ENCODE measurements around the gene SUPT5H. TPM values are rescaled to one million over a fixed set of nuclear protein-coding genes. Genes with fewer than 3 reads are reported as not detected.

SUPT5H gene
- total RNA-seq, 2 experiments from 2014 or later = 144 to 150 TPM

DNA sequence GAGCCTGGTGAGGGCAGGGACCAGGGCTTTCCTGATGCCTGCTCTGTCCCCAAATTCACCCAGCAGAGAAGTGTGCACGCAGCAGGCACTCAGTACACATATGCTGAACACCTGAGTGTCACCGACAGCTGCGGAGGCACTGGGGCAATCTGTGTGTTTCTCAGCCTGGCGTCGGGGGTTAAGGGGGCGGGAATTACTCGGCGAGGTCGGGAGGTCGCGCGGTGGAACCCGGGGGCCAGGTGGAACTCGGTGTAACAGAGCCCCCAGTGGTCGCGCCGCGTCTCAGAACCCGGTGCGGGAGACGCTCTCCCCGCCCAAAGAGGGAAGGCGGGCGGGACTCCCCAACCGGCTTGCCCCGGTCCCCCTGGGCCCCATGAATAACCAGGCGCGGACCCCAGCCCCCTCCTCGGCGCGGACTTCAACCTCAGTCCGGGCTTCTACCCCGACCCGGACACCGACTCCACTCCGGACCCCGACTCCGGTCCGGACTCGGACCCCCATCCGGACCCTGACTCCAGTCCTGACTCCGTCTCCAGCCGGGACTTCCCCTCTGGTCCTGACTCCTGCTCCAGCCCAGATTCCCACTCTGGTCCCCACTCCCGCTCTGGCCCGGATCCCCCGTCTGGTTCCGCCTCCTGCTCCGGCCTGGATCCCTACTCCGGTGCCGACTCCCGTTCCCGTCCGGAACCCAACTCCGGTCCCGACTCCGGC is 69.6 kb downstream of the SUPT5H start, which contains the start of gene SELENOV:
SELENOV (plus strand) TSS at position 300 of the 711 bp plus-strand sequence; CDS start at position 374, 74 bp downstream.
- Mint-ChIP-seq H3K36me3 (ENCODE audit: low read depth) (peaks cover 2% of the 10 kb centered on the region), H3K4me3 (peak within 1 kb of the TSS; percentile 32), H3K27me3 (peaks cover 57% of the 10 kb centered on the region), H3K27ac (no peak within 1 kb of the TSS), H3K9me3 (no peaks in the 10 kb centered on the region), H3K4me1 (peaks cover 9% of the 10 kb centered on the region)
- CTCF ChIA-PET = interaction anchor here (1.1 to 2.5 kb wide), 3 partner anchors 12 to 40 kb away, joined by 3 to 11 read pairs (median 6); partner anchors contain the start of gene EID2B
- DNase-seq = no peak
- POLR2A ChIA-PET = no interaction called here

DNA sequence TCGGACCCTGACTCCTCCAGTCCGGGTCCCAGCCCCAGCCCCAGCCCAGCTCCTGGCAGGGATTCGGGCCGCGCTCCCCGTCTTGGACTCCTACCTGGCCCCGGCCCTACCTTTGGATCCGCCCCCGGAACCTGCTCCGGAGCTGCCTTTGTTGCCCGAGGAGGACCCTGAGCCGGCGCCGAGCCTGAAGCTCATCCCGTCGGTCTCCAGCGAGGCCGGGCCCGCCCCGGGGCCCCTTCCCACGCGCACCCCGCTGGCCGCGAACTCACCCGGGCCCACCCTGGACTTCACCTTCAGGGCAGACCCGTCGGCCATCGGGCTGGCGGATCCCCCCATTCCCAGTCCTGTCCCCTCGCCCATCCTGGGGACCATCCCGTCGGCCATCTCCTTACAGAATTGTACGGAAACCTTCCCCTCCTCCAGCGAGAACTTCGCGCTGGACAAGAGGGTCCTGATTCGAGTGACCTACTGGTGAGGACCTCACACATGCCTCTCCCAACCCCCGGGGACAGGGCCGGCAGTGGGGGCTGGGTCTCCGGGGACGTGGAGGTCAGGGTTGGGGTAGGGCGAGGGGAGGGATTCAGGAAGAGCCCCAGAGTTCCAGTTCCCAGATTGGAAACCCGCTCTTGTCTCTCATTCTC is 70.3 kb downstream of the SUPT5H start:
- peaks cover 2% of the 10 kb centered on the region for H3K36me3 Mint-ChIP-seq (ENCODE audit: low read depth)
- no peak for DNase-seq

DNA sequence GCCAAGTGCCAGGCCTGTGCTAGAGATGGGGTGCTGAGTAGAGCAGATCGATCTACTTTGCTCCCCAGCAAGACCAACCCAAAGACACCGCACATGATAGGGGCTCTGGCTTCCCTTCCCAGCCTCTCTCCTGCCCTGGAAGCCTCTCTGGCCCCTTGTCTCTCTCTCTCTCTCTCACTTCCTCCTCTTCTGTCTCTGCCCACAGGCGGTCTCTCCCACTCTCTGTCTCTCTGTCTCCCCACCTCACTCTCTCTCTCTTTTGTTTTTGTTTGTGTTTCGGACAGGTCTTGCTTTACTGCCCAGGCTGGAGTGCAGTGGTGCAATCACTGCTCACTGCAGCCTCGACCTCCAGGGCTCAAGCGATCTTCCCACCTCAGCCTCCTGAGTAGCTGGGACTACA is 70.9 kb downstream of the SUPT5H start:
- ChIA-PET POLR2A (no interaction called here), CTCF (interaction anchor here (1.1 to 1.4 kb wide), 2 partner anchors 16 to 42 kb away, joined by 3 to 6 read pairs; partner anchors contain the start of gene EID2B)
- Mint-ChIP-seq H3K27me3 (peaks cover 57% of the 10 kb centered on the region), H3K4me1 (peaks cover 9% of the 10 kb centered on the region), H3K27ac (no peak overlapping the region), H3K36me3 (ENCODE audit: low read depth) (peaks cover 2% of the 10 kb centered on the region), H3K4me3 (peak overlapping the region; percentile 20), H3K9me3 (no peaks in the 10 kb centered on the region)
- no peak for DNase-seq

More for the DNA sequence above, 70.3 kb downstream of the SUPT5H start:
- no peaks in the 10 kb centered on the region for H3K9me3 Mint-ChIP-seq
- ChIA-PET POLR2A (no interaction called here), CTCF (interaction anchor here (1.1 to 1.4 kb wide), 2 partner anchors 17 to 41 kb away, joined by 3 to 6 read pairs; partner anchors contain the start of gene EID2B)
- peak overlapping the region; percentile 20 for H3K4me3 Mint-ChIP-seq
- no peak overlapping the region for H3K27ac Mint-ChIP-seq
- peaks cover 57% of the 10 kb centered on the region for H3K27me3 Mint-ChIP-seq
- H3K4me1 Mint-ChIP-seq = peaks cover 9% of the 10 kb centered on the region

- H3K27me3 Mint-ChIP-seq = peaks cover 55% of the 10 kb centered on the region
- CTCF ChIA-PET = interaction anchor here (0.6 to 1.8 kb wide), 2 partner anchors 15 to 239 kb away, joined by 4 to 6 read pairs; no protein-coding TSS in a partner anchor
- DNase-seq = no peak
Measured at GRCh38 chr19:39517432-39517831, 72.0 kb downstream of the SUPT5H start.

DNA sequence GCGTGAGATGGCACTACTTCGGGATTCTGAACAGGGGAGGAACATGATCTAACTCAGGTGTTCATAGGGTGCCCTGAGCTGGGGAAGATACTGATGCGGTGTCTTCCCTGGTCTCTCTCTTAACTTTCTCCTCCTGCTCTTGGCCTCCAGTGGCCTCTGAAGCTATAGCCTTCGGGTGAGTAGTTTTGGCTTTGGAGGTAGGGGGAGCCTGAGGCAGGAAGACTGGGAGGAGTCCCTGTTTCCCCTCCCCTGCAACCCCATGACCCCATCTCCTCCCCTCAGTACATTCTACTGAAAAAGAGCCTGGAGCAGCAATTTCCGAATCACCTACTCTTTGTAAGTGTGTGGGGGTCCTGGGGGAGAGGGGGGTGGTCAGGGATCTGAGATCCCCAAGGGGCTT is 73.1 kb downstream of the SUPT5H start:
- POLR2A ChIA-PET = no interaction called here
- peaks cover 48% of the 10 kb centered on the region for H3K27me3 Mint-ChIP-seq
- no peak overlapping the region for H3K4me3 Mint-ChIP-seq
- peaks cover 2% of the 10 kb centered on the region for H3K36me3 Mint-ChIP-seq (ENCODE audit: low read depth)
- peaks cover 9% of the 10 kb centered on the region for H3K4me1 Mint-ChIP-seq
- DNase-seq = no peak
- no peaks in the 10 kb centered on the region for H3K9me3 Mint-ChIP-seq
- H3K27ac Mint-ChIP-seq = no peak overlapping the region
- CTCF ChIA-PET = interaction anchor here (1.8 kb wide), 1 partner anchor 16 kb away, joined by 6 read pairs; no protein-coding TSS in a partner anchor

More at GRCh38 chr19:39517432-39517831, 72.0 kb downstream of the SUPT5H start:
- Mint-ChIP-seq H3K9me3 (no peaks in the 10 kb centered on the region), H3K4me1 (peaks cover 9% of the 10 kb centered on the region), H3K36me3 (ENCODE audit: low read depth) (peaks cover 2% of the 10 kb centered on the region), H3K27ac (no peak overlapping the region), H3K4me3 (no peak overlapping the region)
- POLR2A ChIA-PET = no interaction called here

- no peak for DNase-seq
- H3K36me3 Mint-ChIP-seq (ENCODE audit: low read depth) = peaks cover 2% of the 10 kb centered on the region
- ChIA-PET CTCF (interaction anchor here (1.8 kb wide), 1 partner anchor 16 kb away, joined by 6 read pairs; no protein-coding TSS in a partner anchor), POLR2A (no interaction called here)
- H3K4me1 Mint-ChIP-seq = peaks cover 9% of the 10 kb centered on the region
- peaks cover 43% of the 10 kb centered on the region for H3K27me3 Mint-ChIP-seq
- no peak overlapping the region for H3K4me3 Mint-ChIP-seq
- H3K9me3 Mint-ChIP-seq = no peaks in the 10 kb centered on the region
- no peak overlapping the region for H3K27ac Mint-ChIP-seq
Measured at GRCh38 chr19:39518975-39519374, 73.6 kb downstream of the SUPT5H start.

DNA sequence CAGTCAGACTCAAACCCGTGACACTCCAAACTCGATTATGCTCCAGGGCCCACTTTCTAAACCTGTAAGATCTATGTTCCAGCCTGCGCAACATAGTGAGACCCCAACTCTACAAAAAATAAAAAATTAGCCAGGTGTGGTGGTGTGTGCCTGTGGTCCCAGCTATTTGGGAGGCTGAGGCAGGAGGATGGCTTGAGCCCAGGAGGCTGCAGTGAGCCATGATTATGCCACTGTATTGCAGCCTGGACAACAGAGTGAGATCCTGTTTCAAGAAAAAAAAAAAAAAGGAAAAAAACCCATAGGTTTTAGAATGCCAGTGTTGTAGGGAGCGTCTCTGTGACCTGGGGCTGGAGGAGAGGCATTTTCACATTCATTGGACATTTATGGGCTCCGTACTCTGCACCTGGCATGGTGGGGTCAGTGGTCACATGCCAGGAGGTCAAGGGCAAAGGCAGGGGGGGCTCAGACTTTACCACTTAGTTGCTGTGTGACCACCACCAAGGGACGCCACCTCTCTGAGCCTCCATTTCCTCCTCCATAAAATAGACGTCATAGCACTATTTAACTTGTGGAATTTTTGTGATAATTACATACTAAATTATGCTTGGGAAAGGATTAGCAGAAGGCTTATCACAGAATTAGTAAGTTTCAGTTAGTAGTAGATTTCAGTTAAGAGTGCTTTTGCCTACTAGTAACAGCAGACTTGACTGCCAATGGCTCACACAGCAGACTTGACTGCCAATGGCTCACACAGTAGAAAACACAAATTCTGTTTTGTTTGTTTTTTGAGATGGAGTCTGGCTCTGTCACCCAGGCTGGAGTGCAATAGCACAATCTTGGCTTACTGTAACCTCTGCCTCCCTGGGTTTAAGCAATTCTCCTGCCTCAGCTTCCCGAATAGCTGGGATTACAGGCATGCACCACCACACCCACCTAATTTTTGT is 75.4 kb downstream of the SUPT5H start:
- peaks cover 26% of the 10 kb centered on the region for H3K27me3 Mint-ChIP-seq
- no peak overlapping the region for H3K4me3 Mint-ChIP-seq
- no peaks in the 10 kb centered on the region for H3K9me3 Mint-ChIP-seq
- ChIA-PET CTCF (no interaction called here), POLR2A (no interaction called here)
- H3K36me3 Mint-ChIP-seq (ENCODE audit: low read depth) = peaks cover 2% of the 10 kb centered on the region
- no peak overlapping the region for H3K27ac Mint-ChIP-seq
- H3K4me1 Mint-ChIP-seq = peaks cover 5% of the 10 kb centered on the region
- DNase-seq = no peak

DNA sequence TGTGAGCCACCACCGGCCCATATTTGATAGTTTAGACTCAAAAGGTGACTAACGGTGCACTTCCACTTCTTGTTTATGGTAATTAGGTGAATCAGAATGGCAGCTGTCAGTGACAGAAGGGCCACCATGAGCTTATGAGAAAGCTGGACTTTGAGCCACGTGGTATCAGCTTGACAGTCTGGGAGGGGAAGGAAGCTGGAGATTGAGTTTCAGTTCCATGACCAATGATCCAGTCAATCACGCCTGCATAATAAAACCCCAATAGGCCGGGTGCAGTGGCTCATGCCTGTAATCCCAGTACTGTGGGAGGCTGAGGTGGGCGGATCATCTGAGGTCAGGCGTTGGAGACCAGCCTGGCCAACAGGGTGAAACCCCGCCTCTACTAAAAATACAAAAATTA is 79.1 kb downstream of the SUPT5H start:
- Mint-ChIP-seq H3K36me3 (ENCODE audit: low read depth) (peaks cover 5% of the 10 kb centered on the region), H3K9me3 (no peaks in the 10 kb centered on the region)
- POLR2A ChIA-PET = interaction anchor here (0.6 kb wide), 1 partner anchor 10 kb away, joined by 4 read pairs; no protein-coding TSS in a partner anchor

GRCh38 chr19:39525205-39525604 is 79.8 kb downstream of the SUPT5H start:
- H3K4me1 Mint-ChIP-seq = peaks cover 2% of the 10 kb centered on the region
- POLR2A ChIA-PET = no interaction called here
- CTCF ChIA-PET = interaction anchor here (0.6 to 1.2 kb wide), 2 partner anchors 12 to 302 kb away, joined by 3 read pairs; no protein-coding TSS in a partner anchor
- no peaks in the 10 kb centered on the region for H3K9me3 Mint-ChIP-seq
- H3K27me3 Mint-ChIP-seq = no peaks in the 10 kb centered on the region
- no peak overlapping the region for H3K4me3 Mint-ChIP-seq
- peaks cover 5% of the 10 kb centered on the region for H3K36me3 Mint-ChIP-seq (ENCODE audit: low read depth)
- H3K27ac Mint-ChIP-seq = no peak overlapping the region
- DNase-seq = no peak

More for the DNA sequence above, 79.1 kb downstream of the SUPT5H start:
- no peak for DNase-seq
- H3K4me3 Mint-ChIP-seq = no peak overlapping the region
- no peak overlapping the region for H3K27ac Mint-ChIP-seq
- CTCF ChIA-PET = interaction anchor here (0.6 to 1.2 kb wide), 3 partner anchors 8 to 302 kb away, joined by 3 read pairs; partner anchors contain the start of gene EID2B
- H3K27me3 Mint-ChIP-seq = no peaks in the 10 kb centered on the region
- H3K4me1 Mint-ChIP-seq = peaks cover 2% of the 10 kb centered on the region

Small RNA genes within 50 kb of the gene (microRNA-seq; reads per million reads assigned to microRNA genes)
- gene MIR4530 (ENCODE audit: borderline microRNAs expressed, borderline replicate concordance) = not detected

Other genes with a start within 250 kb of the SUPT5H start
- not detected for gene NCCRP1, start 248.6 kb upstream of the SUPT5H start, total RNA-seq
- gene SYCN, start 241.3 kb upstream of the SUPT5H start, total RNA-seq = not detected
- gene IFNL3, start 200.6 kb upstream of the SUPT5H start, total RNA-seq = not detected
- not detected for gene IFNL4, start 196.7 kb upstream of the SUPT5H start, total RNA-seq
- gene IFNL2, start 177.2 kb upstream of the SUPT5H start, total RNA-seq = not detected
- gene IFNL1, start 149.2 kb upstream of the SUPT5H start, total RNA-seq = not detected
- 1 to 10 TPM; 6.4 to 6.5 TPM for gene LRFN1, start 124.7 kb upstream of the SUPT5H start, total RNA-seq
- gene GMFG, start 109.5 kb upstream of the SUPT5H start, total RNA-seq = 100 to 1,000 TPM; 577 to 668 TPM
- gene SAMD4B, start 103.2 kb upstream of the SUPT5H start, total RNA-seq = 10 to 100 TPM; 40.2 to 45.6 TPM
- 10 to 100 TPM; 43.8 to 44.5 TPM for gene PAF1, start 54.5 kb upstream of the SUPT5H start, total RNA-seq
- gene MED29, start 54.2 kb upstream of the SUPT5H start, total RNA-seq = 10 to 100 TPM; 34.9 to 40.1 TPM
- gene ZFP36, start 38.7 kb upstream of the SUPT5H start, total RNA-seq = 10 to 100 TPM; 92.5 to 93.4 TPM
- gene PLEKHG2, start 32.9 kb upstream of the SUPT5H start, total RNA-seq = 10 to 100 TPM; 74.4 to 77.9 TPM
- 1,000 to 10,000 TPM; 2,465 to 3,009 TPM for gene RPS16, start 9.6 kb upstream of the SUPT5H start, total RNA-seq
- 10 to 100 TPM; 45.7 to 56.8 TPM for gene TIMM50, start 35.3 kb downstream of the SUPT5H start, total RNA-seq
- under 1 TPM in 1 of 2 experiments, not detected in 1; 0.35 TPM for gene DLL3, start 53.4 kb downstream of the SUPT5H start, total RNA-seq
- not detected for gene SELENOV, start 69.6 kb downstream of the SUPT5H start, total RNA-seq
- 1 to 10 TPM; 3.4 to 5.1 TPM for gene EID2B, start 87.3 kb downstream of the SUPT5H start, total RNA-seq
- 10 to 100 TPM; 17.2 to 20.3 TPM for gene EID2, start 94.6 kb downstream of the SUPT5H start, total RNA-seq
- gene LGALS13, start 156.9 kb downstream of the SUPT5H start, total RNA-seq = not detected
- gene LGALS16, start 210.3 kb downstream of the SUPT5H start, total RNA-seq = not detected

All from activated CD4-positive, alpha-beta T cell treated with anti-CD3 and anti-CD28 coated beads, Interleukin-2, amount 10 ng/mL, durations not matched to agents 7 days and 5 days (primary cell).